ENCODE measurements around the gene KCNIP3.

The KCNIP3 gene

DNA sequence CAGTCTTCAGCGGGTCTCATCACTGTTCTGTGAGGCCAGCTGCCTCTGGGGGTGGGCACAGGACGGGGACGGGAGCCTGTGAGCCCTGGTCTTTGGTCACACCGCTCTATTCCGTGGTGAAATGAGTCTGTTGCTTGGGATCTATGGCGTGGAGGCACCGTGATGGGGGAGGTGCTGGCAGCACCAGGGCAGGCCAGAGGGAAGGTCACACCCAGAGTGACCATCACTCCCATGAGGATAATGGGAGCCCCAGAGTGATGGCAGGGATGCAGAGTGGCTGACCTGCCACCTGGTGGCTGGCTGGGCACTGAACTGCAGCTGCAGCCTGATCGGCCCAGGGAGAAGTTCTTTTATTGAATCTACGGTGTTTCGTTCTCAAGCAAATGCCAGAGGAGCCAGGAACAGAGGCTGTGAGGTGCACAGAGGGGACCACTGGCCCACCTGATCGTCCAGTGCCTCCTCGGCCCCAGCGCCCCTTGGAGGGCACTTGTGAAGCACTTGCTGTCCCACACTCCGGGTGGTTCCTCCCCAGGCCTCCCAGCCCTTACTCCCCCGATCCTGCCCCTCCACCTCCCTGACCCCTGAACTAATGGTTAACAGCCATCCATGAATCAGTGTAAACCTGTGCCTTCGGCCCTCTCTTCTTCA is 17.9 kb downstream of the KCNIP3 start:
- DNase-seq: peak in 1 of 2 experiments; percentile 66

GRCh38 chr2:95315801-95316411 is 18.8 kb downstream of the KCNIP3 start:
- DNase-seq: no peak

DNA sequence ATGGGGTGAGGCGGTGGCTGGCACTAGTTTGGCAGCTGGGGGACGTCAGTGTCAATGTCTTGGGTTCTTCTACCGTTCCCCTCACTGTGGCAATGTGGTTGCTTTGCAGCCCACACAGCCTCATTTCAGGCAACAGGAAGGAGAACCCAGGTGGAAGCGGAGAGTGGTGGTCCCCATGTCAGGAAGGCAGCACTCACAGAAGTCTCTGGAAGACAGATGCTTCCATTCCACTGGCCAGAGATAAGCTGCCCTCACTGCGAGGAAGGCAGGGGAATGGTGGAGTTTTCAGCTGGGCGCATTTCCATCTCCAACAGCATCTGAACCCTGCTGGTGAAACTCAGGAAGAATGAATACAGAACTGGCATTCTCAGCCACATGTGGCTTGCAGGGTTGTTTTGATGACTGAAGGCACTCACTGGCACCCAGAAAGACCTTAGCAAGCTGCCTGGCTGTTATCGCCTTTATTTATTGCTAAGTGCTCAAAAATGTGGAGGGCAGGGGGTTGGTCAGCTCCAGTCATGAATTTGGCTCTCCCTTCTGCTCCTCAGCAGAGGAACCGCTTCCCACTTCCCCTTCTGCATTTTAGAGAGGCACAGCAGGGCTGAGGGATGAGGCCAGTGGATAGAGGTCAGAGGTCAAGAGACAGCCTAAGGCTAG is 19.4 kb downstream of the KCNIP3 start:
- no peak for DNase-seq

DNA sequence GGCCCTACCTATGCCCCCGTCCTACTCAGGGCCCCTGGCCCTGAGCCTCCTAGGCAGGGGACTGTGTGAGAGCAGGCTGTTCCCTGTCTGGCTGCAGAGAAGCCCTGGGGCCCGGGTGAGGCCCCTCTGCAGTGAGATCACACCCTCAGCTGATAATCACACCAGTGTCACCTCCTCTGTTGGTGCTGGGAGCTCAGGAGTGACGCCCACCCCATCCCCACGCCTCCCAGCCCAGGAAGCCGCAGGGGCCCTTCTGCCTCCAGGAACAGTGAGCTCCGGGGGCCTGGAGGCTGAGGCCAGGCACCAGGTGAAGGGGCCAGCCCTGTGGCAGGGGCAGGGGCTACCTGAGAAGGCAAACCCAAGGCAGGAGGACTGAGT is 20.0 kb downstream of the KCNIP3 start:
- no peak for DNase-seq

GRCh38 chr2:95317665-95318425 is 20.7 kb downstream of the KCNIP3 start:
- no peak for DNase-seq

- DNase-seq: no peak
Observed at GRCh38 chr2:95318431-95319220, 21.5 kb downstream of the KCNIP3 start.

GRCh38 chr2:95319481-95320343 is 22.6 kb downstream of the KCNIP3 start:
- DNase-seq: no peak

DNA sequence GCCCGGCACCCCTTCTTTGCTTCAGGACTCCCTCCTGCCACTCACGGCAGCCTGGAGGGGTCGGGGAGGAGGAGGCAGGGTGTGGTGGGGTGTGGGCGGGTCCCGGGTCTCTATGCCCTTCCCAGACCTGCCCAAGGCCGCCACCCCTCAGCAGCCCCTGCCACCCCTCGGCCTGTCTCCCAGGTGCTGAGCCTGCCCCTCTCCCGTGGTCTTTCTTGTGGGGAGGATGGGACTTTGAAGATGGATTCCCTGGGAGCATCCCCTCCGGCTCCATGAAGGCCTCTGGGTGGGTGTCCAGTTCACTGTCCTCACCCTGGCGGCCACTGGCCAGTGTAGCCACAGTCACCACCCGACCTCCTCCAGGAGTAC is 23.2 kb downstream of the KCNIP3 start:
- no peak for DNase-seq

- DNase-seq: no peak
Observed at GRCh38 chr2:95320986-95321767, 24.0 kb downstream of the KCNIP3 start.

DNA sequence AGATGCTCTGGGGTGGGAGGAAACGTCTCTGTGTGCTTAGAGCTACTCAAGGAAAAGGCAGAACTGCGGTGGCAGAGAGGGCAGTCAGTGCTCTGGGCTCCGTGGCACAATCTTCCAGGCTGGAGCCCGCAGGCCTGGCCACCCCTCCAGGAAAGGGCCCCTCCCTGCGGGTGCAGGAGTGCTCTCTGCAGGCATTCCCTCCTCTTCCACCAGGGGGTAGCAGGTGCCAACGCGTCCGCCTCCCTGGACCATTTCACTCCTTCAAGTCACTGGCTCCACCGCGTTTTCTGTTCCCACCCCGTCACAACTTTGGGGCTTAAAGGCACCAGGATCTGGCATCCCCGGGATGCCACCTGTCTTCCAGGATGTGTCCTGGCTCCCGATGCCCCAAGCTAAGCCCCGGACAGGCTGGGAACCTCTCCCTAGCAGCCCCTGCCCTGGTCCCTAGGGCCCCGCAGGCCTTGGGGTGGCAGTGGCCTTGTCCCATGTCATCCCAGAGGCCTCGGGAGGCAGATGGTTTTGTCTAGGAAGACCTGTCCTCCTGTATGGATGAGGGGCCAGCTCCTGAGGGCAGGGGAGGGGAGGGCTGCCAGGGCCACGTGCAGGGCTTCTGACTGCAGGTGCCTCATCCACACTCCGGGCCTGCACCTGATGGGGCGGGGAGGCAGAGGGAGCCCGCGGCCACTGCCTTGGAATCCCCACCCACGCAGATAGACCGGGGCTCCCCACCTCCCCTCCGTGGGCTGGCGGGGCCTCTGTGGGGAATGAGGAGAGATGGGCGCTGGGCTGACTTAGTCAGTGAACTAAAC is 26.4 kb downstream of the KCNIP3 start:
- peak; percentile 26 to 81 for DNase-seq

DNA sequence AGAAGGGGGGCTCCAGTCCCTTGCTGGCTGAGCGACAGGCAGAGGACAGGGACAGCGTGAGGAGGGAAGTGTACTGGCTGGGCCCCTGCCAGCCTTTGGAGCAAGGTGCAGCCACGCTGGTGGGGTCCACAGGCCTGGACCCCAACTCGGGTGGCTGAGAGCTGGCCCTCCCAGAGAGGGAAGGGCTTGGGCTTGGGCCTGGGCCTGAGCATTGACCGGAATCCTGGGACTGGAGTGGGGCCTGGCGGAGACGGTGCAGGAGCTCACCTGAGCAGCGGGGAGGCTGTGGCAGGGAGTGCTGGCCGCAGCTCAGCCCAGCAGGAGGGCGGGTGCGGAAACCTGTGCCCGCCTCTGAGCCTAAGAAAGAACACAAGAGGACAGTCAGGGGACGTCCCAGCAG is 27.9 kb downstream of the KCNIP3 start:
- DNase-seq: no peak

DNA sequence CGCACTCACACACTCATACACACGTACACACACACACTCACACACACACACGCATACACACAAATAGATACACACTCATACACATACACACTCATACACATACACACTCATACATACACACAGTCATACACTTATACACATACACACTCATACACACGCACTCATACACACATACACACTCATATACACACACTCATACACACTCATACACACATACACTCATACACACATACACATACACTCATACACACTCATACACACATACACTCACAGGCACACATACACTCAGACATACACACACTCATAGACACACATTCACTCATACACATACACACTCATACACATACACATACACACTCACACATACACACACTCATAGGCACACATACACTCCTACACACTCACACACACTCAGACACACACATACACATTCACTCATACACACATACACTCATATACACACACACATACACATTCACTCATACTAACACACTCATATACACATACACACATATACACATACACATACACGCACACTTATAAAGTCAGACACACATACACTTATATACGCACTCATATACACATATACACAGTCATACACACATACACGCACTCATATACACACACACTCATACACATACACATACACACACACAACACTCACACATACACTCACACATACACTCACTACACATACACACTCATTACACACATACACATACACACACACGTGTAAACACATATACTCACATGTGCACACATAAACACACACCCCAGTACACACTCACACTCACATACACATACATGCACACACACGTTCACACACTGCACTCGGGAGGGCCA is 28.7 kb downstream of the KCNIP3 start:
- no peak for DNase-seq

GRCh38 chr2:95326433-95327140 is 29.4 kb downstream of the KCNIP3 start:
- no peak for DNase-seq

DNA sequence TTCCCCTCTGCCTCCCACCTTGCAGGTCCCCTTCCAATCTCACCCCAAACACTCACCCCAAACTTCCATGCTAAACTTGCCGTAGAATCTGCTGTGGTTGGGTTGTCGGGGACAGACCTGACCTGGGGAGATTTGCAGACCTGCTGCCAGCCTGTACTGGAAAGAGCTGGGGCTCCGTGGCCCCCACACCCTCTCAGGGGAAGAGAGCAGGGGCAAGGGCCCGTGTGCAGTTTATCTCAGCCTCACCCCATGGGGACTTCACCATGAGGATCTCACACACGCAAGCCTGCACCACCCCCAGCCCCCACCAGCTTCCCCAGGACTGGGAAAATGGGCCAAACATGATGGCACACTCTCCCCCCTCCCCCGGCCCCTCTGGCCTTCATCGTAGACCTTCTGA is 30.7 kb downstream of the KCNIP3 start:
- no peak for DNase-seq

DNA sequence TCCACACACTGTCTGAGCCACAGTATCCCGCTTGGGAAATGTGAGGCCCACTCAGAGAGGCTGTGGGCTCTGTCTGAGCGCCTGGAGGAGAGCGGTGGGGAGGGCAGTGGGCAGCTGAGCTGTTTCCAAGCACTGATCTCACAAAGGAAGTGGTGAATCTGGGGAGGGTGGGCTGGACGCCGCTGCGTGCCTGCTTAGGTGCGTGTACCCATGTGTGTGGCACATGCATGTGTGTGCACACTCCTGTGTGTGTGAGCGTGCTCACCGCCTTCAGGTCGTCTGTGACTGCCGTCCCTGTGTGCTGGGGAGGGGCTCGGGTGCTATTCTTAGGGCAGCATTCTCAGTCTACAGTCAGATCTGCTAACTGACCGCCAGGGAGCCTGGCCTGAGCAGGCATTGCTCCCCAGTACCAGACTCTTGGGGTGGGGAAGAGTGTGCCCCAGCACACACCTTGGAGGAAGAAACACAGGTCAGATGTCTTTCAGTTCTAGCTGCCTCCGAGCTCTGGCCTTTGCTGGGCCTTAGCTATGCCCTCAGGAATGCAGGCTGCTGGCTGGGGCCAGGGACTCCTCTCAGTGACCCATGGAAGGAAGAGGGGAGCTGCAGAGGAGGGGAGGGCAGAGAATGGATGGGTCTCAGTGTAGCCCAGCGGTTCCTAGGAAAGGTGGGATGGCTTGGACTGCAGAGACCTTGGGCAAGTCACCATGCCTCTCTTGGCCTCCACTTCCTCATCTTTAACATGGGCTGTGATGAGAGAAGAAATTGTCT is 31.4 kb downstream of the KCNIP3 start:
- DNase-seq: no peak

DNA sequence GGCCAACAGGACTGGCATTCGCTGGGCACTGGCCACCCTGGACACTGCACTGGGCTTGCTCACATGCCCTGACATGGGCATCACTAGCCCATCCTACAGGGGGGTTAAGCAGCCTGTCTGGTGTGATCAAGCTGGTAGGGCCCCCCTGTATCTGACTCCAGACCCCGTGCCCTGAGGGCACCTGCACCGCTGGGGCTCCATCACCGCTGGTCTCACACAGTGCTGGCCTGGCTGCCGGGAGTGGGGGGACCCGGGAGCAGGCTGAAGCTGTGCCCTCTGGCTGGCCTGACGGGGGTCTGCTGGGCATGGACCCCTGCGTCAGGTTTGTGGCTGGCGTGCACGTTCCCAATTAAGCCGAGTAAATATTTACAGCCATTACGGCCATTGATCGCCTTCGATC is 32.3 kb downstream of the KCNIP3 start:
- no peak for DNase-seq

DNA sequence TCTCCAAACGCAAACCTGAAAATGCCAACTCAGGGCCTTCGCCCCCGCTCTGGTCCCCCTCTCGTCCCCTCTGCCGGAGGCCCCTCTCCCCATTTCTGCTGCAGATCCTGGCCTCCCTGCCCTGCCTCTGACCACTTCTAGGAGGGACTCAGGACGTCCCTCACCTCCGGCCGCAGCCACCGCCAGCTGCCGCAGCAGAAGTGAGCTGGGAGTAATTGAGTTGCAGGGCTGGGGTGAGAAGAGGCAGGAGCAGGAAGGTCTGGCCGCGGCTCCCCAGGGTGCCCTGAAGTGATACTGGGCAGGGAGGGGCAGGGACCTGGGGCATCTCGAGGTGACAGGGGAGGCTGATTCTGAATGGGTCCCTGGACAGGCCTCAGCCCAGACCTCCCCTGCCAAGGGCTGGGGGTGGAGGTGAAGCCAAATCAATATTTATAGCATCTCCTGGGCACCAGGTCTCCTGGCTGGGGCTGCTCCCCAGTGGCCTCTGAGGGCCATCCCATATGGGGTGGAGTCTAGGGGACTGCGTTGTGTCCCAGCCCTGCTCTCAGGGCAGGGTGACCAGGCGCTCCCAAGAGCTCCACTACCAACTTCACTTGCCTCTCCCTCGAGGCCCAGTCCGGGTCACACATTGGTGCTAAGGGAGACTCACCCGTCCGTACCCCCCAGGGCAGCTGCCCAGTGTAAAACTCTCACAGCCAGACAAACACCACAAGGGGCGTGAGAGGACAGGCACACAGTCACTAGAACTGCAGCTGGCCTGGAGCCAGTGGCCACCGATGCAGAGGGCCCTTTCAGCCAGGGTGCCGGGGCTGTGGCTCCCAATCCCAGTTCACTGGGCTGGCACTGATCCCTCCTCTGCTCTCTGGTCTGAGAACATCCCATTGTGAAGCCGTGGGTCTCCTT is 33.0 kb downstream of the KCNIP3 start:
- DNase-seq: no peak

Measured in NCI-H526 (cell line).